GM10266 (cell line): ENCODE measurements around the gene NXPE3.
"Not testable (repeated sequence)": the region's sequence is repeated elsewhere in the genome, so short reads cannot be mapped to it uniquely, and the experiment has no call there.

ENCODE experiments used
- DNase-seq: peaks from one replicate; pipeline ENCODE4 v3.0.0; 2012; ENCODE audit errors: extremely low spot score
- TF ChIP-seq, protein P1 (sequence below): IDR thresholded peaks from 2 replicates; pipeline ENCODE4 v1.5.1; 2012; ENCODE audit warnings: mild to moderate bottlenecking, low read depth; ENCODE audit not compliant: control insufficient read depth, insufficient read depth; ENCODE audit errors: missing control alignments

Gene NXPE3

DNA sequence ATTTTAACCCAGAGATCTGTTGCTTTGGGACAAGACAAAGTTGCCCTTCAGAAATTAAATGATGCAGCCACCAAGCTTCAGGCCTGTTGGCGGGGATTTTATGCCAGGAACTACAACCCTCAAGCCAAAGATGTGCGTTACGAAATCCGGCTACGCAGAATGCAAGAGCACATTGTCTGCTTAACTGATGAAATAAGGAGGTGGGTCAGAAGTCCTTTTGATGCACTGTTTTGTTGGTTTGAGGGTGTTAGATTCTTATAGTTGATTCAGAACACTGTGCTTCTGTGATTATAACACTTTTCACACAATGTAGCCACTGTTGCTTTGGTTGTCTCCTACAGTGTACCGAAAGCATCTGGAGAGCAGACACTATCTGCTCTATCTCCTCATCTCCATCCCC is 20.8 kb upstream of the NXPE3 start:
- TF ChIP-seq, protein P1, sequence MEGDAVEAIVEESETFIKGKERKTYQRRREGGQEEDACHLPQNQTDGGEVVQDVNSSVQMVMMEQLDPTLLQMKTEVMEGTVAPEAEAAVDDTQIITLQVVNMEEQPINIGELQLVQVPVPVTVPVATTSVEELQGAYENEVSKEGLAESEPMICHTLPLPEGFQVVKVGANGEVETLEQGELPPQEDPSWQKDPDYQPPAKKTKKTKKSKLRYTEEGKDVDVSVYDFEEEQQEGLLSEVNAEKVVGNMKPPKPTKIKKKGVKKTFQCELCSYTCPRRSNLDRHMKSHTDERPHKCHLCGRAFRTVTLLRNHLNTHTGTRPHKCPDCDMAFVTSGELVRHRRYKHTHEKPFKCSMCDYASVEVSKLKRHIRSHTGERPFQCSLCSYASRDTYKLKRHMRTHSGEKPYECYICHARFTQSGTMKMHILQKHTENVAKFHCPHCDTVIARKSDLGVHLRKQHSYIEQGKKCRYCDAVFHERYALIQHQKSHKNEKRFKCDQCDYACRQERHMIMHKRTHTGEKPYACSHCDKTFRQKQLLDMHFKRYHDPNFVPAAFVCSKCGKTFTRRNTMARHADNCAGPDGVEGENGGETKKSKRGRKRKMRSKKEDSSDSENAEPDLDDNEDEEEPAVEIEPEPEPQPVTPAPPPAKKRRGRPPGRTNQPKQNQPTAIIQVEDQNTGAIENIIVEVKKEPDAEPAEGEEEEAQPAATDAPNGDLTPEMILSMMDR, result no peak
- DNase-seq, result no peak

DNA sequence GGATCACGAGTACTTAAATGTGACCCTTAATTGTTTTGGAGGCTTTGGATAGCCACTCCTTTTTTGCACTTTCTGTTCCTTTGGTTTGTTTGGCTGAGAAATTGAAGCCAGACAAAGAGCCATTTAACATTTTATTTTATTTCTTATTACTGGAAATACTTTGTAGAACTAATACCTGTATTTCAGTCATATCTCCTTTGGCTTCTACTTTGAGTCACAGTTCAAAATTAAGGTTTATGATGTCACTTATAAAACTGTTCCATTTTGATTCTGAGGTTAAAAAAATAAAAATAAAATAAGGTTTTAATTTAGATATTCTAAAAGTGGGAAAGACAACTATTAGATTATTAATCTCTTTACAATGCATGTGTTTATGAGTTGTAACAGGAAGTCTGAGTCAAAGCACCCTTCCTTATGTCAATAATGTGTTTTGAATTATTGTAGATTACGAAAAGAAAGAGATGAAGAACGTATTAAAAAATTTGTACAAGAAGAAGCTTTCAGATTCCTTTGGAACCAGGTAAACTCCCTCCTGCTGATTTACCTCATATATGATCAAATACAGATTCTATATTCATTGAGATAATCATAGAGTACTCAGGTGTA is 16.9 kb upstream of the NXPE3 start:
- TF ChIP-seq, protein P1, result no peak
- DNase-seq, result no peak

DNA sequence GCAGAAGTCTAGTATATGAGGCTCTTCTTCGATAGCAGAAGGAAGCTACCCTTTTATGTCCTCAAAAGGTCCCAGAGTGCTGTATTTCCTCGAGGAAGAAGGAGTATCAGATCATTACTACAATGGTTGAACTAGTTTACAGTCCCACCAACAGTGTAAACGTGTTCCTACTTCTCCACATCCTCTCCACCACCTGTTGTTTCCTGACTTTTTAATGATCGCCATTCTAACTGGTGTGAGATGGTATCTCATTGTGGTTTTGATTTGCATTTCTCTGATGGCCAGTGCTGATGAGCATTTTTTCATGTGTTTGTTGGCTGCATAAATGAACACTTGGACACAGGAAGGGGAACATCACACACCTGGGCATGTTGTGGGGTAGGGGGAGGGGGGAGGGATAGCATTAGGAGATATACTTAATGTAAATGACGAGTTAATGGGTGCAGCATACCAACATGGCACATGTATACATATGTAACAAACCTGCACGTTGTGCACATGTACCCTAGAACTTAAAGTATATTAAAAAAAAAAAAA is 1.2 kb upstream of the NXPE3 start:
- not testable (repeated sequence) for DNase-seq

GRCh38 chr3:101778385-101779046 is 495 bp upstream of the NXPE3 start:
- TF ChIP-seq, protein P1, result no peak
- no peak for DNase-seq

- TF ChIP-seq, protein P1, result no peak
These were observed 891 bp downstream of the NXPE3 start for GRCh38 chr3:101779822-101780381.

GRCh38 chr3:101780661-101781060 is 1.6 kb downstream of the NXPE3 start:
- TF ChIP-seq, protein P1, result no peak
- no peak for DNase-seq

More at GRCh38 chr3:101779822-101780381, 891 bp downstream of the NXPE3 start:
- DNase-seq, result no peak

- TF ChIP-seq, protein P1, result no peak
These were observed 2.2 kb downstream of the NXPE3 start for GRCh38 chr3:101781166-101781565.

More at GRCh38 chr3:101781166-101781565, 2.2 kb downstream of the NXPE3 start:
- DNase-seq, result no peak
